H1 (cell line): ENCODE data around the gene FAM241A. TPM values are rescaled to one million over a fixed set of nuclear protein-coding genes. Genes with fewer than 3 reads are reported as not detected.

Source experiments
- polyA plus RNA-seq, 7 experiments: library from polyadenylated mRNA; depleted of rRNA in 3 of 7; stranded (reverse) in 5 of 7; unstranded in 2 of 7; fragments of >200 nt in 5 of 7; fragments of 200-250 nt in 2 of 7; gene quantifications; 1 replicate in 5 of 7; 2 replicates in 1 of 7; 4 replicates in 1 of 7; pipeline versions ENCODE4 v1.2.1 to v1.2.3, GENCODE V29; 2011 to 2013; ENCODE audit warnings: missing spikeins in 2 of 7, mixed read lengths in 2 of 7
- total RNA-seq: library from RNA; stranded (reverse); fragmentation: NEBNext Ultra II Directional; extraction: Animal tissue kit (Norgen Biotek cat#: 25700); gene quantifications from 2 replicates; pipeline ENCODE4 v1.2.1, GENCODE V29; 2021

FAM241A gene
- total and polyA plus RNA-seq, 2 of the 8 experiments (the other 6 are each of a cell fraction or from before 2014, with no cell fraction given): 0.20 to 0.73 TPM

Other genes starting within 250 kb of the FAM241A start
- gene AP1AR, start 86.3 kb downstream of the FAM241A start, total RNA-seq: 26.9 and 27.7 TPM in 2 replicates
- 5.3 and 7.2 TPM in 2 replicates for gene AP1AR, start 86.3 kb downstream of the FAM241A start, polyA plus RNA-seq (2011; rRNA removed)
- 2.7 and 2.9 TPM in 2 replicates for gene TIFA, start 140.4 kb downstream of the FAM241A start, total RNA-seq
- gene TIFA, start 140.4 kb downstream of the FAM241A start, polyA plus RNA-seq (2011; rRNA removed): 0.42 and 0.77 TPM in 2 replicates
- 0.43 and 0.44 TPM in 2 replicates for gene ALPK1, start 151.9 kb downstream of the FAM241A start, total RNA-seq
- 0.03 and 0.08 TPM in 2 replicates for gene ALPK1, start 151.9 kb downstream of the FAM241A start, polyA plus RNA-seq (2011; rRNA removed)